RWPE2 (cell line): ENCODE data around the gene GNB1L.
A peak's percentile ranks its signal among the peaks of the same experiment; 100 is the strongest.

Experiments used
- ATAC-seq: fragments of 200-7000 bp; cut with Tn5 transposase; 3 replicates; pipeline ENCODE4 v1.9.1; 2021; ENCODE audit warnings: low read depth
- DNase-seq: peaks from one replicate; pipeline ENCODE4 v3.0.0-alpha.2; 2020; ENCODE audit warnings: low spot score
- H3K27ac ChIP-seq: fragments of 450-650 bp; 2 replicates; pipeline ENCODE4 v1.5.1; 2017; ENCODE audit warnings: mild to moderate bottlenecking; ENCODE audit not compliant: poor library complexity, severe bottlenecking
- H3K27me3 ChIP-seq: fragments of 250-450 bp; sonication (Bioruptor Pico); 2 replicates; pipeline ENCODE4 v1.5.1; 2021; ENCODE audit warnings: mild to moderate bottlenecking, moderate library complexity; ENCODE audit not compliant: insufficient read depth, poor library complexity, severe bottlenecking
- H3K36me3 ChIP-seq: fragments of 250-450 bp; sonication (Bioruptor Pico); 2 replicates; pipeline ENCODE4 v1.5.1; 2020; ENCODE audit warnings: low read depth, mild to moderate bottlenecking, moderate library complexity
- H3K4me1 ChIP-seq: fragments of 250-450 bp; sonication (Bioruptor Pico); 2 replicates; pipeline ENCODE4 v1.5.1; 2021; ENCODE audit warnings: mild to moderate bottlenecking, moderate library complexity; ENCODE audit not compliant: insufficient read depth, poor library complexity, severe bottlenecking
- H3K4me3 ChIP-seq: fragments of 250-450 bp; sonication (Bioruptor Pico); 2 replicates; pipeline ENCODE4 v1.5.1; 2021; ENCODE audit warnings: mild to moderate bottlenecking, moderate library complexity; ENCODE audit not compliant: severe bottlenecking
- H3K9me3 ChIP-seq: fragments of 250-450 bp; sonication (Bioruptor Pico); 2 replicates; pipeline ENCODE4 v1.5.1; 2021; ENCODE audit warnings: mild to moderate bottlenecking, moderate library complexity; ENCODE audit not compliant: severe bottlenecking
- TF ChIP-seq, protein P1 (sequence below): fragments of 450-650 bp; IDR thresholded peaks from one replicate; pipeline ENCODE4 v1.5.1; 2017; ENCODE audit warnings: mild to moderate bottlenecking, moderate library complexity; ENCODE audit not compliant: poor library complexity, severe bottlenecking

GNB1L gene

DNA sequence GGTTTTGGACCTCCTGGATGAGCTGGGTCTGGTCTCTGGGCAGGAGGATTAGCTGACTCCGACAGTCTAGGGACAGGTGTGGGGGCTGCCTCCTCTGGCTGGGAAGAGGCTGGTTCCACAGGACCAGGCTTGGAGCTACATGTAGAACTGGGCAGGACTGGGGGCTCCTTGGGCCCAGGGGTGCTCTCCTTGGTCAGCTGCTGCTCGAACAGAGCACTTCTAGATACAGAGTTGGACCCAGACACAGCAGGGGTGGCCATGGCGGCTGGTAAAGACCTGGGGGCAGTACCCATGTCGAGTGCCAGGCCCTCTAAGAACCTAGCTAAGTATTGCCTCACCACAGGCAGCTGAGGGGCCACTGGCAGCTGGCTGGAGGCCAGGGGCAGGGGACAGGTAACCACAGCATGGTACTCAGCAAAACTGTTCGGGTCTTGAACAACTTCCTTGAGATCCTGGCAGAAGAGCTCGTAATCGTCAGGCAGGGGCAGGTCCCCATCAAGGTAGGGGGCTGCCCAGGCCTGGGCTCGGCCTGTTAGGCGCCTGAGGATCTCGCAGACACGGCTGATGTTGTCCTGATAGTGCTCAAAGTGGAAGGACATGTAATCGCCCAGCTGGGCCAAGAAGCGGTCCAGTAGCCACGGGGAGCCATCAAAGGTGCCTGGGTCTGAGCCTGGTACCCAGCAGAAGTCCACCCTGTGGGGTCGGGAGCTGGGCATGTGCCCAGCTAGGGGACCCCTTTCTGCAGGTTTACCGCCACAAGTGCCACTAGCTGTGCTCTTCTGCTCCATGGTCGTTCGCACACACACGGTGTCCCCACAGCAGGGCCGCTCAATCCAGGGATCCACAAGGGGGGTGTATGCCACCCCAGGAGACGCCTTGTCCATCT, 3.1 kb downstream of the GNB1L start:
- H3K9me3 ChIP-seq: no peaks in the 10 kb centered on the region
- H3K27me3 ChIP-seq: no peaks in the 10 kb centered on the region
- H3K4me3 ChIP-seq: no peak overlapping the region
- TF ChIP-seq, protein P1, sequence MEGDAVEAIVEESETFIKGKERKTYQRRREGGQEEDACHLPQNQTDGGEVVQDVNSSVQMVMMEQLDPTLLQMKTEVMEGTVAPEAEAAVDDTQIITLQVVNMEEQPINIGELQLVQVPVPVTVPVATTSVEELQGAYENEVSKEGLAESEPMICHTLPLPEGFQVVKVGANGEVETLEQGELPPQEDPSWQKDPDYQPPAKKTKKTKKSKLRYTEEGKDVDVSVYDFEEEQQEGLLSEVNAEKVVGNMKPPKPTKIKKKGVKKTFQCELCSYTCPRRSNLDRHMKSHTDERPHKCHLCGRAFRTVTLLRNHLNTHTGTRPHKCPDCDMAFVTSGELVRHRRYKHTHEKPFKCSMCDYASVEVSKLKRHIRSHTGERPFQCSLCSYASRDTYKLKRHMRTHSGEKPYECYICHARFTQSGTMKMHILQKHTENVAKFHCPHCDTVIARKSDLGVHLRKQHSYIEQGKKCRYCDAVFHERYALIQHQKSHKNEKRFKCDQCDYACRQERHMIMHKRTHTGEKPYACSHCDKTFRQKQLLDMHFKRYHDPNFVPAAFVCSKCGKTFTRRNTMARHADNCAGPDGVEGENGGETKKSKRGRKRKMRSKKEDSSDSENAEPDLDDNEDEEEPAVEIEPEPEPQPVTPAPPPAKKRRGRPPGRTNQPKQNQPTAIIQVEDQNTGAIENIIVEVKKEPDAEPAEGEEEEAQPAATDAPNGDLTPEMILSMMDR: no peak
- H3K4me1 ChIP-seq: peaks cover 35% of the 10 kb centered on the region
- DNase-seq: no peak
- no peak for ATAC-seq
- H3K27ac ChIP-seq: peak overlapping the region; percentile 77
- peaks cover 34% of the 10 kb centered on the region for H3K36me3 ChIP-seq

DNA sequence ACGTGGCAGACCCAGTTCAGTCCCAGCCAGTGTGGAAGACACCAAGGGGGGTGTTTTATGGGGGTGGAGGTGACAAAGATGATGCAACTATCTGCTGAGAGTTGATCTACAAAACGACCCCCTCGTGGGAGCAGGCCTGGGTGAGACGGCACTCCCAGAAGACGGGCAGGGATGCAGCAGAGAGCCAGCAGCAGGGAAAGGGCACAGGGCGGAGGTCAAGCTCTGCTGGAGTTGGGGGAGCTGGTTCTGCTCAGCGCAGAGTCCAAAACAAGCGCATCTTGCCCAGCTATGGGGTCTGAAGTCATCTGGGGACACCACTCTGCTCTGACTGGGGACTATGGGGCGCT, 3.9 kb downstream of the GNB1L start:
- H3K27ac ChIP-seq: peak overlapping the region; percentile 77
- peaks cover 35% of the 10 kb centered on the region for H3K4me1 ChIP-seq
- TF ChIP-seq, protein P1: no peak
- no peaks in the 10 kb centered on the region for H3K27me3 ChIP-seq
- ATAC-seq (no peak), DNase-seq (no peak)
- H3K9me3 ChIP-seq: no peaks in the 10 kb centered on the region
- H3K4me3 ChIP-seq: no peak overlapping the region
- H3K36me3 ChIP-seq: peaks cover 34% of the 10 kb centered on the region

DNA sequence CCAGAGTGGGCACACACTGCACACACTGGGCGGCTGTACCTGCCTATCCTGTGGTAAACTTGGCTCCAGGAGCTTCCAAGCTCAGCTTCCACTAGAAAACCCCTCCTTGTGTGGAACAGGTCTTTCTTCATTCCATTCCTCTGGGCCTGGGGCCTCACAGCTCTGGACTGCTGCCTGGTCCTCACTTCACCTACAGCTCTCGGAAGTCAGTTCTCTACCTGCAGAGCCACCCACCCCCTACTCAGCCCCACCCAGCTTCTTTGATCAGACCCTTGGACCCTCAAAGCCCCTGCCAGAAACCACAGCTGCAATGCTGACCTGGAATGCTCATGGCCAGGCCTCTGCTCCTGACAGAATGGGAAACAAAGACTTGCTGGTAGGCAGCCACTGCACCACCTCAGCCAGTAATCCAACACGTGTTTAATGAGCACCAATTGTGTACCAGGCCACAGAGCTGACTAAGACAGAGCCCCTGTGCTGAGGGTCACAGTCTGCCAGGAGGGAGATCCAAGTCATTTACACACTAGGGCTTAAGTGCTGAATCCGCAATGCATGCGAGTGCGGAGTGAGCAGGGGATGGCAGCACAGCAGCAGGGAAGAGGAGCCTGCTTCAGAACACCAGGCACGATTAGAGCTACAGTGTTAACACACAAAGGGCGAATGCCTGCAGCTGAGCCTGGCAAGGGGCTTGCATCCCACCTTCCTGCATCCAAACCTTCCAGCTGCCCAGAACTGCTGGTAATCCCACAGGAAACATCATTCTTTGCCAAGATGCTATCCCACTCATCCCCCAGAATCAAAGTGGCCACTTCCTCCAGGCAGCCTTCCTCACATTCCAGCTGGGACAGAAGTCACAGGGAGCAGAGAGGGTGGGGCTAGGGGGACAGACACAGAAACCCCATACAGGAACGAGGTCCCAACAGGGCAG, 4.6 kb downstream of the GNB1L start:
- ATAC-seq (peak; percentile 18; the same call in 2 of the 3 replicates), DNase-seq (no peak)
- H3K27me3 ChIP-seq: no peaks in the 10 kb centered on the region
- H3K27ac ChIP-seq: peak overlapping the region; percentile 77
- no peak overlapping the region for H3K4me3 ChIP-seq
- H3K9me3 ChIP-seq: no peaks in the 10 kb centered on the region
- H3K4me1 ChIP-seq: peaks cover 35% of the 10 kb centered on the region
- TF ChIP-seq, protein P1: no peak
- peaks cover 34% of the 10 kb centered on the region for H3K36me3 ChIP-seq

DNA sequence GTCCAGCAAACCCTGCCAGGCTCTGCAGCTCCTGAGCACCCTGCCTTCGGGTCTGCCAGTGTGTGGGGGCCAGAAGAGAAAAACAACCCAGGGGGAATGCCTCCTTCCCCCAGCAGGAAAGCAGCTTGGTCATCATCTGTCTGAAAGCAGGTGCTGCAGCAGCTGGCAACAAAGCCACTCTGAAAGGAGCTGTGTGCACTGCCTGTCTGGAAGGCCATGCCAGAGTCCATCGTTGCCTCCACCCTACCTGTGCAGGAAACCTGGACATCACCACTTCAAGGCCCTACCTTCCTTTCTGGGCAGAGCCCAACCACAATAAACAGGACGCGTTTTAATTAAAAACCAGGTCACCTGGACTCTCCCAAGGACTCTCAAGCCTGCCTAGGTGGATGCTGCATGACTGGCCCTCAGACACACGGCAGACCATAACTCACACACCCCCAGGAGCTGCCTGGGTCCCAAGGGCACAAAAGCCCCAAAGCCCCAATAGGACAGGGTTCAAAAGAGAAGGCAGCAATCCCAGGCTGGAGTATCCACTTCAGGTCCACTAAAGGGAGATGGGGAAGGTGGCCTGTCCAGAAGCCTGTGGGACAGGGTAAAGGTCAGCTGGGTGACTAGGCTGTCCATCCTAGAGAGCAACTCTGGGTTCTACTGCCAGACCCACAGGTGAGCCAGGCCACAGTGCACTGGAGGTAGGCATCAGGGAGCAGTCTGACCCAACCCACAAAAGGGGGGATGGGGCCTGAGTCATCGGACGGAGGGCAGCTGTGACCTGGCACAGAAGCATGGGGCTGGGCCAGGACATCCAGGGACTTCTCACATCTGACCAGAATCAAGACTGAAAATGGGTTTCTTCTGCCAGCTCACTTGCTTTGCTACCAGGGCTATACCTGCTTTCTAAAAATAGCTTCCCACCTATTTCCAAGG, 6.1 kb downstream of the GNB1L start:
- H3K4me3 ChIP-seq: no peak overlapping the region
- H3K36me3 ChIP-seq: peaks cover 34% of the 10 kb centered on the region
- peak overlapping the region; percentile 77 for H3K27ac ChIP-seq
- ATAC-seq (peak; percentile 60), DNase-seq (peak; percentile 81)
- H3K9me3 ChIP-seq: no peaks in the 10 kb centered on the region
- peaks cover 50% of the 10 kb centered on the region for H3K4me1 ChIP-seq
- H3K27me3 ChIP-seq: no peaks in the 10 kb centered on the region
- TF ChIP-seq, protein P1: no peak
